Hepatocyte (in vitro differentiated cells): ENCODE measurements around the gene TIGD2. TPM values are rescaled to one million over a fixed set of nuclear protein-coding genes. Genes with fewer than 3 reads are reported as not detected.

Source experiments
- DNase-seq: peaks from one replicate; pipeline ENCODE4 v3.0.0-alpha.2; 2016; ENCODE audit warnings: low spot score
- H2AFZ ChIP-seq: fragments of 200-600 bp; sonication (generic); 2 replicates; pipeline ENCODE4 v1.6.0; 2016; ENCODE audit warnings: antibody characterized with exemption, mild to moderate bottlenecking
- H3K27ac ChIP-seq: fragments of 200-600 bp; sonication (generic); 2 replicates; pipeline ENCODE4 v1.5.1; 2016; ENCODE audit warnings: mild to moderate bottlenecking
- H3K27me3 ChIP-seq: fragments of 200-600 bp; sonication (generic); 2 replicates; pipeline ENCODE4 v1.6.1; 2016
- H3K36me3 ChIP-seq: fragments of 200-600 bp; sonication (generic); replicated peaks from 2 replicates; pipeline ENCODE4 v1.5.1; 2016; ENCODE audit warnings: low read depth; ENCODE audit not compliant: insufficient read depth
- H3K4me1 ChIP-seq: fragments of 200-600 bp; sonication (generic); 2 replicates; pipeline ENCODE4 v1.5.1; 2016; ENCODE audit warnings: mild to moderate bottlenecking, moderate library complexity; ENCODE audit not compliant: insufficient read depth
- H3K4me2 ChIP-seq: fragments of 200-600 bp; sonication (generic); 2 replicates; pipeline ENCODE4 v1.6.0; 2016
- H3K4me3 ChIP-seq: fragments of 200-600 bp; sonication (generic); 2 replicates; pipeline ENCODE4 v1.5.1; 2016; ENCODE audit warnings: mild to moderate bottlenecking
- H3K79me2 ChIP-seq: fragments of 200-600 bp; sonication (generic); 2 replicates; pipeline ENCODE4 v1.6.0; 2017; ENCODE audit warnings: mild to moderate bottlenecking
- H3K9me2 ChIP-seq: fragments of 200-600 bp; sonication (generic); replicated peaks from 2 replicates; pipeline ENCODE4 v1.6.0; 2017; ENCODE audit warnings: mild to moderate bottlenecking; ENCODE audit not compliant: insufficient read depth
- H3K9me3 ChIP-seq: fragments of 200-600 bp; sonication (generic); 2 replicates; pipeline ENCODE4 v1.5.1; 2016; ENCODE audit warnings: low read depth, mild to moderate bottlenecking
- H4K20me1 ChIP-seq: fragments of 200-600 bp; sonication (generic); 2 replicates; pipeline ENCODE4 v1.6.0; 2016; ENCODE audit warnings: mild to moderate bottlenecking; ENCODE audit not compliant: insufficient read depth, poor library complexity, severe bottlenecking
- EZH2 ChIP-seq: fragments of 200-600 bp; sonication (generic); IDR thresholded peaks from 2 replicates; pipeline ENCODE4 v1.6.1; 2016; ENCODE audit warnings: antibody characterized with exemption, mild to moderate bottlenecking, borderline replicate concordance
- EZH2phosphoT487 ChIP-seq: fragments of 200-600 bp; sonication (generic); IDR thresholded peaks from one replicate; pipeline ENCODE4 v1.6.1; 2018; ENCODE audit warnings: antibody characterized with exemption, mild to moderate bottlenecking, low read depth, moderate library complexity; ENCODE audit not compliant: unreplicated experiment, severe bottlenecking
- WGBS: methylation state at CpG from one replicate; pipeline ENCODE4 v1.1.6; 2016; ENCODE audit warnings: low lambda C conversion rate; ENCODE audit errors: missing lambda C conversion rate; 5-methylcytosine and 5-hydroxymethylcytosine counted together
- polyA plus RNA-seq: library from polyadenylated mRNA; unstranded; fragments of >200 nt; fragmentation: Nextera tagmentation; extraction: Ambion mirVana; gene quantifications from 2 replicates; pipeline ENCODE4 v1.2.1, GENCODE V29; 2016
- total RNA-seq: library from RNA; depleted of rRNA; stranded (reverse); fragments of >200 nt; gene quantifications from 2 replicates; pipeline ENCODE4 v1.2.3, GENCODE V29; 2014
- TF ChIP-seq, protein P1 (sequence below): fragments of 200-600 bp; sonication (generic); IDR thresholded peaks from 2 replicates; pipeline ENCODE4 v1.5.1; 2016; ENCODE audit warnings: antibody characterized with exemption, mild to moderate bottlenecking; ENCODE audit not compliant: poor library complexity

Gene TIGD2
- total and polyA plus RNA-seq, 2 experiments from 2014 or later = 10.0 to 15.7 TPM

DNA sequence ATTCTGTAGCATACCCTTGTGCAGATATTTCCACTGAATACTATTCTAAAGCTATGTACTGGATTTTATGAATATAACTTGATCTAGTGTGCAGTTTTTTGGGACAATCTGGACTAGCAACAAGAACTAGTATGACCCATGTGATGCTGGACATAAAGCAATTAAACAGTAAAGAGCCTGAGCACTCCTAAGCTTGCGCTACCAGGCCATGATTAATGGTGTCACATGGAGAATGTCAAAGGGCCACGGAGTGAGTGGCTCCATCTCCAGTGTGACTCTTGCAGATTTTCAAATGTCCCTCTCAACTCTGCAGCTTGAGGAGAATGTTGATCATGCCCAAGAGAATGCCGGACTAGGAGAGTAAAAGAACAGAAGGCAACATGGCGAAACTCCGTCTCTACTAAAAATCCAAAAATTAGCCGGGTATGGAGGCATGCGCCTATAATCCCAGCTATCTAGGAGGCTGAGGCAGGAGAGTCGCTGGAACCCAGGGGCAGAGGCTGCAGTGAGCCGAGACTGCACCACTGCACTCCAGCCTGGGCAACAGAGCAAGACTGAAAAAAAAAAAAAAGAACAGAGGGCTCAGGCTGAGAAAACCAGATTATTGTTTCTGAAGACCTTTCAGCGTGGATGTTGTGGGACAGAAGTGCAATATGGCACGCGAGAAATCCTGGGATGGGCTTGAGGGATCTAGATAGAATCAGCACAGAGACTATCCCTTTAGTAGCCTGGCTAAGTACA, 45.0 kb downstream of the TIGD2 start:
- Histone ChIP-seq H3K9me3 (no peaks in the 10 kb centered on the region), H2AFZ (no peak overlapping the region), H3K36me3 (no peaks in the 10 kb centered on the region), H3K4me3 (no peak overlapping the region), H3K27me3 (no peaks in the 10 kb centered on the region), H4K20me1 (no peaks in the 10 kb centered on the region), H3K27ac (no peak overlapping the region), H3K4me1 (no peaks in the 10 kb centered on the region), H3K4me2 (no peak overlapping the region), H3K9me2 (no peaks in the 10 kb centered on the region), H3K79me2 (no peaks in the 10 kb centered on the region)
- TF ChIP-seq EZH2 (no peak), EZH2phosphoT487 (no peak)
- TF ChIP-seq, protein P1, sequence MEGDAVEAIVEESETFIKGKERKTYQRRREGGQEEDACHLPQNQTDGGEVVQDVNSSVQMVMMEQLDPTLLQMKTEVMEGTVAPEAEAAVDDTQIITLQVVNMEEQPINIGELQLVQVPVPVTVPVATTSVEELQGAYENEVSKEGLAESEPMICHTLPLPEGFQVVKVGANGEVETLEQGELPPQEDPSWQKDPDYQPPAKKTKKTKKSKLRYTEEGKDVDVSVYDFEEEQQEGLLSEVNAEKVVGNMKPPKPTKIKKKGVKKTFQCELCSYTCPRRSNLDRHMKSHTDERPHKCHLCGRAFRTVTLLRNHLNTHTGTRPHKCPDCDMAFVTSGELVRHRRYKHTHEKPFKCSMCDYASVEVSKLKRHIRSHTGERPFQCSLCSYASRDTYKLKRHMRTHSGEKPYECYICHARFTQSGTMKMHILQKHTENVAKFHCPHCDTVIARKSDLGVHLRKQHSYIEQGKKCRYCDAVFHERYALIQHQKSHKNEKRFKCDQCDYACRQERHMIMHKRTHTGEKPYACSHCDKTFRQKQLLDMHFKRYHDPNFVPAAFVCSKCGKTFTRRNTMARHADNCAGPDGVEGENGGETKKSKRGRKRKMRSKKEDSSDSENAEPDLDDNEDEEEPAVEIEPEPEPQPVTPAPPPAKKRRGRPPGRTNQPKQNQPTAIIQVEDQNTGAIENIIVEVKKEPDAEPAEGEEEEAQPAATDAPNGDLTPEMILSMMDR = no peak
- DNase-seq = no peak
- WGBS = 92% methylated on average over 12 of the region's 12 CpGs

- no peak overlapping the region for H2AFZ ChIP-seq
Measured at GRCh38 chr4:89157488-89158024, 46.2 kb downstream of the TIGD2 start.

DNA sequence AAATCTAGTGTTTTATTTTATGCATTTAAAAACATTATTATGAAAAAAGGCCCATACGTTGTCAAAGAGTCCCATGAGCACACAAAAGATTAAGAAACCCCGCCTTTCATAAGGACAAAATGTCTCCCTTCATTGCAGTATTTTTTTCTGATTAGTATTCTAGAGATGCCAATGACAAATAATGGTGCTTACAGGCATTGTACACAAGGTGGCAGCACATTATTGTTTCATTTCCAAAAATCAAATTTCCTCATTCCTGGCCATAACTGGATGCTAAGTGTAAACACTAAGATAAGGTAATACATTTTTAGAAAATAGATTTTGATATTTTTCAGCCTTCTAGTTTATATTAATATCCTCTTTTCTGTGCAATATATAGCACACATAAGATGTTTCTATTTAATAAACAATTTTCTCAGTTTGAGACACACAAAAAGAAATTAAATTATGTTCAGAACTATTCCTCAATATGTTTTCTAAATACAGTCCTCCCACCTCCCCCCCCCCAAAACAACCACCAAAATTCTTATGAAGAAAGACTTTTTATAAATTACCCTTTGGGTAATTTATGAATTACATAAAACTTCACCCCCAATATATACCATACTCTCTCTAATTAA, 47.7 kb downstream of the TIGD2 start:
- no peak for TF ChIP-seq EZH2phosphoT487
- TF ChIP-seq EZH2 = no peak
- TF ChIP-seq, protein P1 = peak; percentile 81
- H3K27me3 ChIP-seq = no peaks in the 10 kb centered on the region
- H3K79me2 ChIP-seq = no peaks in the 10 kb centered on the region
- no peaks in the 10 kb centered on the region for H3K36me3 ChIP-seq
- no peaks in the 10 kb centered on the region for H4K20me1 ChIP-seq
- no peak overlapping the region for H3K4me3 ChIP-seq
- peak; percentile 37 for DNase-seq
- no peaks in the 10 kb centered on the region for H3K9me2 ChIP-seq
- no peaks in the 10 kb centered on the region for H3K9me3 ChIP-seq
- no peaks in the 10 kb centered on the region for H3K4me1 ChIP-seq
- no peak overlapping the region for H3K27ac ChIP-seq
- H3K4me2 ChIP-seq = no peak overlapping the region
- WGBS = 5% methylated on average over 2 of the region's 2 CpGs
- no peak overlapping the region for H2AFZ ChIP-seq

More at GRCh38 chr4:89157488-89158024, 46.2 kb downstream of the TIGD2 start:
- Histone ChIP-seq H3K36me3 (no peaks in the 10 kb centered on the region), H3K9me3 (no peaks in the 10 kb centered on the region), H3K4me1 (no peaks in the 10 kb centered on the region), H3K9me2 (no peaks in the 10 kb centered on the region), H3K27me3 (no peaks in the 10 kb centered on the region), H3K79me2 (no peaks in the 10 kb centered on the region), H4K20me1 (no peaks in the 10 kb centered on the region), H3K4me2 (no peak overlapping the region), H3K27ac (no peak overlapping the region), H3K4me3 (no peak overlapping the region)
- DNase-seq = no peak
- TF ChIP-seq, protein P1 = no peak
- no peak for TF ChIP-seq EZH2phosphoT487
- TF ChIP-seq EZH2 = no peak
- WGBS = 80% methylated on average over 7 of the region's 7 CpGs
